HG02623 (cell line): ENCODE results near the gene HSPB2.
"Not testable (repeated sequence)": the region's sequence is repeated elsewhere in the genome, so short reads cannot be mapped to it uniquely, and the experiment has no call there.

Source experiments
- ATAC-seq: cut with Tn5 transposase; IDR thresholded peaks from one replicate; pipeline ENCODE4 v1.9.1; 2021; ENCODE audit warnings: moderate library complexity; ENCODE audit not compliant: unreplicated experiment

The HSPB2 gene

GRCh38 chr11:111912535-111912934, at the start of gene HSPB2:
Gene HSPB2, plus strand, starts transcription at chr11:111912734. Its CDS starts 96 bp downstream, at chr11:111912830.
- ATAC-seq, result no peak

GRCh38 chr11:111870113-111870512, 42.4 kb upstream of the HSPB2 start:
- ATAC-seq, result no peak

GRCh38 chr11:111870522-111870885, 42.0 kb upstream of the HSPB2 start:
- no peak for ATAC-seq

- peak; percentile 83 for ATAC-seq
Observed at GRCh38 chr11:111870886-111871692, 41.4 kb upstream of the HSPB2 start, which contains the start of gene ALG9. Gene ALG9, minus strand, starts transcription at chr11:111871581. Its CDS starts 99 bp downstream, at chr11:111871482.

- ATAC-seq, result no peak
Observed at GRCh38 chr11:111871693-111872161, 40.8 kb upstream of the HSPB2 start.

GRCh38 chr11:111878385-111878848, 34.1 kb upstream of the HSPB2 start:
- peak; percentile 1 for ATAC-seq

- peak; percentile 90 for ATAC-seq
Observed at GRCh38 chr11:111878849-111879636, 33.5 kb upstream of the HSPB2 start, which contains the start of the genes CFAP68 and FDXACB1. Gene CFAP68, plus strand, starts transcription at chr11:111879541. Its CDS starts 20 bp downstream, at chr11:111879561. Gene FDXACB1, minus strand, starts transcription at chr11:111879165. Its CDS starts 33 bp downstream, at chr11:111879132.

GRCh38 chr11:111879637-111879960, 32.9 kb upstream of the HSPB2 start:
- no peak for ATAC-seq

GRCh38 chr11:111882202-111882601, 30.3 kb upstream of the HSPB2 start:
- no peak for ATAC-seq

GRCh38 chr11:111885053-111885452, 27.5 kb upstream of the HSPB2 start:
- ATAC-seq, result not testable (repeated sequence)

- ATAC-seq, result no peak
Observed at GRCh38 chr11:111886032-111886431, 26.5 kb upstream of the HSPB2 start.

- ATAC-seq, result no peak
Observed at GRCh38 chr11:111886844-111887243, 25.7 kb upstream of the HSPB2 start.

- no peak for ATAC-seq
Observed at GRCh38 chr11:111905411-111905810, 7.1 kb upstream of the HSPB2 start.

GRCh38 chr11:111906680-111907079, 5.9 kb upstream of the HSPB2 start:
- no peak for ATAC-seq

- ATAC-seq, result no peak
Observed at GRCh38 chr11:111908639-111909305, 3.8 kb upstream of the HSPB2 start.

- ATAC-seq, result no peak
Observed at GRCh38 chr11:111909378-111909777, 3.2 kb upstream of the HSPB2 start.

- ATAC-seq, result no peak
Observed at GRCh38 chr11:111910676-111911562, 1.6 kb upstream of the HSPB2 start.

- no peak for ATAC-seq
Observed at GRCh38 chr11:111911563-111912401, 752 bp upstream of the HSPB2 start, which contains the start of gene CRYAB. Gene CRYAB, minus strand, starts transcription at chr11:111911770. Its CDS starts 46 bp downstream, at chr11:111911724.
